Measurements from ENCODE around the gene TKFC. TPM values are rescaled to one million over a fixed set of nuclear protein-coding genes. Genes with fewer than 3 reads are reported as not detected.

The TKFC gene
- total RNA-seq, 1 donor from 2014 or later: 17.8 TPM

- H3K36me3 ChIP-seq: peaks cover 54% of the 10 kb centered on the region
- intact Hi-C loops (cut with micrococcal nuclease): no loop called here
Observed at GRCh38 chr11:61370349-61371005, 37.4 kb downstream of the TKFC start.

GRCh38 chr11:61372659-61373420, 39.8 kb downstream of the TKFC start:
- H3K36me3 ChIP-seq: peaks cover 37% of the 10 kb centered on the region
- intact Hi-C loops (cut with micrococcal nuclease): no loop called here
- no peak for DNase-seq
- peaks cover 15% of the 10 kb centered on the region for H3K4me1 ChIP-seq
- no peaks in the 10 kb centered on the region for H3K27me3 ChIP-seq (ENCODE audit: low read depth)
- H3K4me3 ChIP-seq: no peak overlapping the region
- H3K9me3 ChIP-seq (replicated peaks): no peaks in the 10 kb centered on the region
- no peak overlapping the region for H3K27ac ChIP-seq (replicated peaks)
- TF ChIP-seq CTCF (IDR thresholded peaks at IDR 0.05; ENCODE audit: borderline replicate concordance): no peak

More at GRCh38 chr11:61370349-61371005, 37.4 kb downstream of the TKFC start:
- Histone ChIP-seq H3K27ac (replicated peaks) (peak overlapping the region; percentile 53), H3K27me3 (ENCODE audit: low read depth) (no peaks in the 10 kb centered on the region), H3K4me1 (peaks cover 15% of the 10 kb centered on the region), H3K4me3 (no peak overlapping the region), H3K9me3 (replicated peaks) (no peaks in the 10 kb centered on the region)
- TF ChIP-seq CTCF (IDR thresholded peaks at IDR 0.05; ENCODE audit: borderline replicate concordance): no peak
- no peak for DNase-seq

- intact Hi-C loops (cut with micrococcal nuclease): no loop called here
- no peaks in the 10 kb centered on the region for H3K9me3 ChIP-seq (replicated peaks)
- no peak for DNase-seq
Observed at GRCh38 chr11:61375761-61376108, 42.7 kb downstream of the TKFC start.

GRCh38 chr11:61377461-61378160, 44.6 kb downstream of the TKFC start:
- TF ChIP-seq CTCF (IDR thresholded peaks at IDR 0.05; ENCODE audit: borderline replicate concordance): no peak
- no peak overlapping the region for H3K27ac ChIP-seq (replicated peaks)
- no peak for DNase-seq
- no peaks in the 10 kb centered on the region for H3K27me3 ChIP-seq (ENCODE audit: low read depth)
- intact Hi-C loops (cut with micrococcal nuclease): no loop called here
- no peaks in the 10 kb centered on the region for H3K4me1 ChIP-seq
- peaks cover 9% of the 10 kb centered on the region for H3K36me3 ChIP-seq
- no peak overlapping the region for H3K4me3 ChIP-seq
- H3K9me3 ChIP-seq (replicated peaks): no peaks in the 10 kb centered on the region

More at GRCh38 chr11:61375761-61376108, 42.7 kb downstream of the TKFC start:
- Histone ChIP-seq H3K4me3 (no peak overlapping the region), H3K4me1 (peaks cover 2% of the 10 kb centered on the region), H3K27me3 (ENCODE audit: low read depth) (no peaks in the 10 kb centered on the region), H3K27ac (replicated peaks) (no peak overlapping the region), H3K36me3 (peaks cover 9% of the 10 kb centered on the region)
- no peak for TF ChIP-seq CTCF (IDR thresholded peaks at IDR 0.05; ENCODE audit: borderline replicate concordance)

- intact Hi-C loops (cut with micrococcal nuclease): no loop called here
Observed at GRCh38 chr11:61378713-61379313, 45.8 kb downstream of the TKFC start.

More at GRCh38 chr11:61378713-61379313, 45.8 kb downstream of the TKFC start:
- peaks cover 9% of the 10 kb centered on the region for H3K36me3 ChIP-seq
- no peak for TF ChIP-seq CTCF (IDR thresholded peaks at IDR 0.05; ENCODE audit: borderline replicate concordance)
- no peaks in the 10 kb centered on the region for H3K27me3 ChIP-seq (ENCODE audit: low read depth)
- H3K27ac ChIP-seq (replicated peaks): peak overlapping the region; percentile 70
- no peaks in the 10 kb centered on the region for H3K9me3 ChIP-seq (replicated peaks)
- H3K4me1 ChIP-seq: no peaks in the 10 kb centered on the region
- H3K4me3 ChIP-seq: no peak overlapping the region
- DNase-seq: no peak

Data from left ventricle myocardium inferior (tissue), 1 donor.